Renal pelvis (tissue), 4 donors: ENCODE results near the gene KIF1A. TPM values are rescaled to one million over a fixed set of nuclear protein-coding genes. Genes with fewer than 3 reads are reported as not detected.
"Not testable (repeated sequence)": the region's sequence is repeated elsewhere in the genome, so short reads cannot be mapped to it uniquely, and the experiment has no call there.

Experiments
- DNase-seq: peaks from one replicate; pipeline ENCODE4 v3.0.0-alpha.2; 2013
- polyA plus RNA-seq, 3 donors: library from polyadenylated mRNA; unstranded; fragments of 120-200 nt; gene quantifications; one replicate each; pipeline ENCODE4 v1.2.1, GENCODE V29; 2013; ENCODE audit not compliant: insufficient read length in 3 of 3

Gene KIF1A
- polyA plus RNA-seq, 3 donors, result 12.3 to 17.8 (median 14.7) TPM

- DNase-seq, result no peak
These were observed 115.4 kb downstream of the KIF1A start for GRCh38 chr2:240704651-240705050.

DNA sequence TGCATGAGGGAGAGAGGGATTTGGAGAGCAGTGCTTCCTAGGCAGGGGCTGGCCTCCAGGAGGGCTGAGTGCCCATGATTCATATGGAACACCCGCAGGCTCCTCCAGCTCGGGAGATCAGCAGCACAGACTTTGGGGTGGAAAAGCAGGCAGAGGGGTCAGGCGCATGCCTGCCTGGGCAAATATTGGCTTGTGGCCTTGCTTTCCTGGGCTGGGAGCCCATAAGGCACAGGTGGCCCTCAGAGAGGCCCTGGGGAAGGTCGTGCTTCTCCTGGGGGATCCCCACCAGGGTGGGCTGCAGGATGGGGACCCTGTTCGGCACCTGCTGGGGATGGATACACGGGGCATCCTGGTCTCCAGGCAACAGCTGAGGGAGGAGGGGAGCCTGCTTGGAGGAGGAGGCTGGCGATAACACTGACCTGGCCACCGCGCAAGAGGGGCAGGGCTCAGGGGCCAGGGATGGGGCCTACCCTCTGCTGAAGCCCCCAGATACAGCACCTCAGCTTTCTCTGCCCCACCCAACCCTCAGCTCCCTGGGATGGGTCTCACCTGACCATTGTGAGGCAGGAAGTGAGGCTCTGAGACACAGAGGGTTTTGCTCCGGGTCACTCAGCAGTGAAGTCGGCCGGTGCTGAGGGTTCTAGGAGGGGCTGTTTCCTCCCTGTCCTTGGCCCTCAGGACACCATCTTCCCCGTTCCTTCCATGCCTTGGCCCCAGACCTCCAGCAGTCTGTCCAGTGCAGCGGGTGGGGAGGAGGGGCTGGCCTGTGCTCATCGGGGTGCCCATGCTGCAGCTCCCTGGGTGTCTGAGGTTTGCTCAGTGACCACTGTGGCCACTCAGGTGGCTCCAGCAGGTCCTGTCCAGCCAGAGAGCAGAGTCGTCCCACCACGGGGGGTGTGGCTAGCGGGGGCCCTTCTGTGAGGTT, 116.3 kb downstream of the KIF1A start:
- DNase-seq, result no peak

- no peak for DNase-seq
These were observed 117.4 kb downstream of the KIF1A start for GRCh38 chr2:240702640-240703011.

DNA sequence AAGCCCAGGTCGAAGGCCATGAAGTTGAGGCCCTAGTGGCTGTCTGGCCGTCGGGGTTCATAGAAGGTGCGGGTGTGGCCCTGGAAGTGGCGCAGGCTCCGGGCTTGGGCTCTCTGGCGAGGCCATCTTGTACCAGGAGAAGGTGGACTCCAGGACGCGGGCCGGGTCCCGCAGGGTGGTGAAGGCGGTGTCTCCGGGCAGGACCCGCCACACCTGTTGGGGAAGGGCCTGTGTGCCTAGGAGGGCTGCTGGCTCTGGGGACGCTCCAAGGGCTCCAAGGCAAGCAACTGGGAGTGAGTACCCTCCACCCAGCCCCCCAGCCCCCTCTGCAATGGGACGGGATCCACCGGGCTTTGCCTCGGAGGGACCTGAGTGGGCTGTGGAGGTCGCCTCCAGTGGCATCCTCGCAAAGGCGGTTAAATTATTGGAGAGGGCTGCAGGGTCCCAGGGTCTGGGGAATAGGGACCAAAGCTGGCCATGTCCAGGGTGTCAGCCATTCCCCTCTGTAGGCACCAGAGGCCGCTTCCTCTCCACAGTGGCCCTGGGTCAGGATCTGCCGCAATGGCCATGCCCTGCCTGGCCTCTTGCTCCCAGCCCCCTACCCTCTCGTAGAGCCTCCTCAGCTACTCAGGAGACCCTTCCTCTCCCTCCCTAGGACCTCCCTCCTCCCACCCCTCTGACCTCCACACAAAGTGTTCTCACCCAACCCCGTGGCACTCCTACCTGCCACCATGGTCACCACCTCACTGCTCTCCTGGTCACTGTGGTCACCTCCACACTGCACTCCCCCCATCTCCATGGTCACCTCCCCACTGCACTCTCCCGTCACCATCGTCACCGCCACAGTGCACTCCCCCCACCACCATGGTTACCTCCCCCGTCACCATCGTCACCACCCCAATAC, 118.0 kb downstream of the KIF1A start:
- DNase-seq, result no peak

DNA sequence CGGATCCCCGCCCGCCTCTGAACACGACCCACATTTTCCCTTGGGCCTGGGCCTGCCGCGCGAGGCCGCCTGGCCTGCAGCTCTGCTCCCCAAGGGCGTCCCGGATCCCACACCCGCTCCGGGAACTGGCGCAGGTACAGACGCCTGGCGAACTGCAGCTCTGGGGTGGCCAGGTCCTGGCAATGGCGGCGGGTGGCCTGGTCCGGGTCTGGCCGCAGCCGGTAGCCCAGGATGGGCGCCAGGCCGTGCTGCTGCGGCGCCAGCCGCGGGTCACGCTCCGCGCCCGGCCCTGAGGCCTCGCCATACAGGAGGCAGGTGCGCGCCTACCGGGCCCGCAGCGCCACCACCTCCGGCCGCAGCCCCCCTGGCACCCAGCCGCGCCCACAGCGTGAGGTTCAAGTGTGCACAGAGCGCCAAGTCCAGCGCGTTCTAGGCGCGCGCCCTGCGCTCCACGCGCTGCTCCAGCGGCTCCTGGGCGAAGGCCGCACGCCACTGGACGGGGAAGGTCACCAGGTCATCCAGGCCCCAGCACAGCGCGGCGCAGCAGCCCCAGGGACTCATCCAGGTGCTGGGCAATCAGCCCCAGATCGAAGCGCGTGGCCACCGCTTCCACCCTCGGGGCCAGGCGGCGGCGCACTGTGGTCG, 118.8 kb downstream of the KIF1A start:
- DNase-seq, result no peak

- not testable (repeated sequence) for DNase-seq
These were observed 119.4 kb downstream of the KIF1A start for GRCh38 chr2:240700616-240701015.

DNA sequence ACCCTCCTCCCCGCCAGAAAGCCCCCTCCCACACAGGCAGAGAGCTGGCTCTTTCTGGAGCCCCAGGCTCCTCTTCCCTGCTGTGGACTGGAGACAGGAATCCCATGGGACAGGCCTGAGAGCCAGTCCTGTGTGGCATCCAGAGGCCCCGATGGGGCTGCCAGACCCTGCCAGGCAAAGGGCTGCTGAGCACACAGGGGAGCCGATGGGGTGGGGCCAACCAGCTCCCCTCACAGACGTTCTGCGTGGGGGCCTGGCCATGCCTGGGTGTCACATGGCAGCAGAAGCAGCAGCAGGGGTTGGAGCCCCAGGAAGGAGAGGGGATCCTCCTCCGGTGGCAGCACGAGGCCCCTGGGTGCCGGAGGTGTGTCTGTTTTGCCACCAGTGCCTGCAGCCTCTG, 120.2 kb downstream of the KIF1A start:
- DNase-seq, result not testable (repeated sequence)

- not testable (repeated sequence) for DNase-seq
These were observed 121.0 kb downstream of the KIF1A start for GRCh38 chr2:240698852-240699561.

GRCh38 chr2:240696469-240696868, 123.5 kb downstream of the KIF1A start:
- DNase-seq, result not testable (repeated sequence)

GRCh38 chr2:240695593-240695992, 124.4 kb downstream of the KIF1A start:
- not testable (repeated sequence) for DNase-seq

- DNase-seq, result not testable (repeated sequence)
These were observed 125.7 kb downstream of the KIF1A start for GRCh38 chr2:240694304-240694703.

- not testable (repeated sequence) for DNase-seq
These were observed 127.1 kb downstream of the KIF1A start for GRCh38 chr2:240692583-240693561.

DNA sequence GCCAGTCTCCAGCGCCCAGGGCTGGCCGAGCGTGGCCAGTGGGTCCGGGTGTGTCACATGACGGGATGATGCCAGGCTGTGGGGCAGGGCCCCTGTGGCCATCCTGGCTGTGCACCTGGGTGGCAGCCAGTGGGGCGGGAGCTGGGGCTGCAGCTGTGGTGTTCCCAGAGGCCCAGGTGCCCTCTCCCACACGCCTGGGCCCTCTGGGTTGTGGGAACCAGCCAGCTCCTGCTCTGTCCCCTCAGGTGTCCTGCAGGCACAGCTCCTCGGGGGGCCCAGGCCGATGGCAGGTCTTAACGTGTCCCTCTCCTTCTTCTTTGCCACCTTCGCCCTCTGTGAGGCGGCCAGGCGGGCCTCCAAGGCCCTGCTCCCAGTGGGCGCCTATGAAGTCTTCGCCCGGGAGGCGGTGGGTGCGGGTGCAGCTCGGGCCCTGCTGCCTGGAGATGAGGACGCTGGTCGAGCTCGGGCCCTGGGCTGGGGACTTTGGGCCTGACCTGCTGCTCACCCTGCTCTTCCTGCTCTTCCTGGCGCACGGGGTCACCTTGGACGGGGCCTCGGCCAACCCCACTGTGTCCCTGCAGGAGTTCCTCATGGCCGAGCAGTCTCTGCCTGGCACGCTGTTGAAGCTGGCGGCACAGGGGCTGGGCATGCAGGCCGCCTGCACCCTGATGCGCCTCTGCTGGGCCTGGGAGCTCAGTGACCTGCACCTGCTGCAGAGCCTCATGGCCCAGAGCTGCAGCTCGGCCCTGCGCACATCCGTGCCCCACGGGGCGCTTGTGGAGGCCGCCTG, 128.2 kb downstream of the KIF1A start, which contains the start of gene AQP12A:
Gene AQP12A (plus strand): TSS at position 236 of the 790 bp plus-strand sequence. CDS start 48 bp downstream, at position 284.
- DNase-seq, result not testable (repeated sequence)

DNA sequence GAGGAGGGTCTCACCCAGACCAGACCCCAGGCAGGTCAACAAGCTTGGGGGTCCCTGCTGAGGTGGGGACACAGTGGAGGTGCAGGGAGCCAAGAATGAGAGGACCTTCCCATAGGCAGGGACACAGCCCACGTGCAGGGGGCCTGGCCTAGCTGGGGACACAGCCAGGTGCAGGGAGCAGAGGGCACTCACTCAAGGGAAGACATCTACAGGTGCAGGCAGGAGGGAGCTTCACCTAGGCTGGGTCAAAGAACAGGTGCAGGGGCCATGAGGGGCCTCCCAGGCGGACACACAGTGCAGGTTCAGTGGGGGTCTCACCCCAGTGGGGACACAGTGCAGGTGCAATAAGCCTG, 129.0 kb downstream of the KIF1A start:
- not testable (repeated sequence) for DNase-seq

- DNase-seq, result not testable (repeated sequence)
These were observed 129.5 kb downstream of the KIF1A start for GRCh38 chr2:240690421-240691074.

- DNase-seq, result no peak
These were observed 130.0 kb downstream of the KIF1A start for GRCh38 chr2:240689975-240690374.

DNA sequence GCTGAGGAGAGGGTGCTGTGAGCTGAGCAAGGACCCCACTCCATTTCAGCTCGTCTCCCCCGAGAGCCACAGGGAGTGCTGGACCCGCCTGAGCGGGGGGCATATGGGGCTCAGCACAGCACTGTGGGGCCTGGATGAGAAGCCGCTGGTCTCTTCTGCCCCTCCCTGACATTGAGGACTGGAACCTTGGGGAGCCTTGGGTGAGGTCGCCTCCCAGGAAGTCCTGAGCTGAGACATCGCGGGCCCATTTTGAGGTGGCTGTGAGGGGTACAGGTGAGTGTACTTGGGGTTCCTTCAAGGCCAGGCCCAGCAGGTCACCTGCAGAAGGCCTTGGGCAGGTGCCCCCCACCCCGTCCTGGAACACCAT, 131.5 kb downstream of the KIF1A start:
- no peak for DNase-seq

- no peak for DNase-seq
These were observed 132.1 kb downstream of the KIF1A start for GRCh38 chr2:240687741-240688552.
